GM18861 (cell line): ENCODE measurements around the gene DNAJB14.

Experiments
- ATAC-seq: cut with Tn5 transposase; IDR thresholded peaks from one replicate; pipeline ENCODE4 v1.9.1; 2021; ENCODE audit not compliant: unreplicated experiment

DNAJB14 gene

DNA sequence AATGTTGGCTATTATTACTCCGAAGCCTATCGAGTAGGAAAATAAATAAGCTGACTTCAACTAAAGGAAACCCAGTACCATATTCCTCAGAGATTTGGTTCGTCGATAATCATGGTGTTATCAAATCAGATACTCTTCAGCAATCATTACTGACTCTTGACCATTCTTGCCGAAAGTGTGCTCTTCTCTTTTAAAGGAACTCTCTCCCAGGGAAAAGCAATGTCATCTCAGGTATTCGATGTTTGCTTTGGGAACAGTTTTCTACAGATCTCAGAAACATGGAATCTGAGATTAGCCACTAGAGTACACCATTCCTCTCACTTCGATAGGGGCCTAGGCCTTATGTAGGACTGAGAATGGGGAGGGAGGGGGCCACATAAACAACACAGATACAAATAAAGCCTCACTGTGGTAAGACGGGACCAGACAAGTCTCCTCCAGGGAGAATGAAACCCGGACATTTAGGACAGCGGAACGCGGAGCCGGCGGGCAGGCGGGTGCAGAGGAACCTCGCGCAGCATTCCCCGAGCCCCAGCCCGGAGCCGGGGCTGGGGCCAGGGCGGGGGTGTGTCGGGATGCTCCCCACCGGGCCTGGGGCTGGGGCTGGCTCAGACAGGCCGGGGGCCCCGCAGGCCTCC is 581 bp downstream of the DNAJB14 start:
- no peak for ATAC-seq

DNA sequence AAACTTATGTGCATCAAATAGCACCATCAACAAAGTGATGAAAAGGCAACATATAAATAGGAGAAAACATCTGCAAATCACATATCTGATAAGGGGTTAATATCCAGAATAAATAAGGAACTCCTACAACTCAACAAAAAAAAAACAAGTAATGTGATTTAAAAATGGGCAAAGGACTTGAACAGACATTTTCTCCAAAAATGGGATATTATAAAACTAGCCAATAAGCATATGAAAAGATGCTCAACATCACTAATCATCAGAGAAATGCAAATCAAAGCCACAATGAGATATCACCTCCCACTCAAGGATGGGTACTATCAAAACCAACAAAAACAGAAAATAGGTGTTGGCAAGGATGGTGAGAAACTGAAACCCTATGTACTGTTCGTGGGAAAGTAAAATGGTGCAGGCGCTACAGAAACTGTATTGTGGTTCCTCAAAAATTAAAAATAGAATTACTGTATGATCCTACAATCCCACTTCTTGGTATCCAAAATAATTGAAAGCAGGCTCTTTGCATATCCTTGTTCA is 2.4 kb downstream of the DNAJB14 start:
- ATAC-seq, result no peak

DNA sequence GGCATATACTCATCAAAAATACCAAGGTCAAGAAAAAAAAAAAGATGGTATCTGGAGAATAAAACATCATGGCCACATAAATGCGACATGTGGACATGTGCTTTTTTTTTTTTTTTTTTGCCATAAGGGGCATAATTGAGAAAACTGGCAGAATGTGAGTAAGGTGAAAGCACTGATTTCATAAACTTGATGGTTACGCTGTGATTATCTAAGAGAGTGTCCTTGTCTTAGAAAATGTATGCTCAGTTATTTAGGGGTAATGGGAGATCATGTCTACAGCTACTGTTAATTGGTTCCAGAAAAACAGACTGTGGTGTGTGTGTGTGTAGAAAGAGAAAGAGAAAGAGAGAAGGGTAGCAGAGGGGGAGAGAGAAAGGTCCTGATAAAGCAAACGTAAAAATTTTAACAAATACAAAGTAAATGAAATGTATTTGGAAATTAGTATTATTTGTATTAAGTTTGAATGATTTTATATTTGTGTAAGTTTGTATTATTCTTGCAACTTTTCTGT is 8.1 kb downstream of the DNAJB14 start:
- ATAC-seq, result no peak

DNA sequence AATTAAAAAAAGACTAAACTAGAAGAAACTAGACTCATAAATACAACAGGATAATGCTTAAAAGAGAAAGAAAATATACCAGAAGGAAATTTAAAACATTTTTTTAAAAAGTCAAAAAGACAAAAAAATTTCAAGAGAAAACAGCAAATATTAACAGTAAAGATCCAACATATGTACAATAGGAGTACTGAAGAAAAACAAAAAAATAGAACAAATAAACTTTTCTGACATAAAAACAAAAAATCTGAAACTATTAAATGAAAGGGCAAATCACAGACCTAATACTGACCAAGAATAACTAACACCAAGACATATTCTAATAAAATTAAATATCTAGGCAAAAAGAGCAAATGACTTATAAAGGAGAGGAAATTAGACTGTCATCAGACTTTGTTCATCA is 11.5 kb downstream of the DNAJB14 start:
- no peak for ATAC-seq

DNA sequence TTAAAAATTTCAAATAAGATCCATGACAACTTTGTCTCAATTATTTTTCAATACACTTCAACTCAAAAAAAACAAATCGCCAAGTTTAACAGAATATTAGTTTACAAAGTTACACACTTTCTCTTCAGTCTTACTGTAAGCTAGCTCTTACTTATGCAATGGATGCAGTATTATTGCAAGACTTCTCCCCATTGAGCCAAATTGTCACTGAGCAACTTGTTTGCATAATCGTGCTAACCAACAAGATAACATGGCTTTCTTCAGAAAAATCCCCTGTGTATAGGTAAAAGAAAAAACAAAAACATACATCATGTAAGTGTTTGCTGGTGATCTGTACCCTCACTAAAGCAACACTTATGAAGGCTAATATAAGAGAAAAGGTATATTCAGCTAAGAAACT is 18.9 kb downstream of the DNAJB14 start:
- no peak for ATAC-seq

DNA sequence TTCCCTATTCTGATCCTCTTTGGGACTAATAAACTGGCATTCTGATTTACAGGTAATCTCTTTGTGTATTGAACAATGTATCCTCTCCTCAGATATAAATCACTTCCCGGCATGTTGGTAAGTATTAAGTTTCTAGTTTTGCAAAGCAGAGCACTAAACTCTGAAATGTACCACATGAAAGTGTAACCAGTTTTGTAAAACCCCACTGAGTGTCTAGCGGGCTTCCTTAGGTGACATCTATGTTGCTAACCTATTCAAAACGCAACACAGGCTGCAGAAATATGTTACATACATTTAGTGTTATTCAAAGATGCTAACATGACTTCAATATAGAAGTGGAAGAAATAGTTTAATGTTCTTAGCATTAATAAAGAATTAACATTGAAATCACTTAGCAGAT is 25.2 kb downstream of the DNAJB14 start:
- no peak for ATAC-seq

DNA sequence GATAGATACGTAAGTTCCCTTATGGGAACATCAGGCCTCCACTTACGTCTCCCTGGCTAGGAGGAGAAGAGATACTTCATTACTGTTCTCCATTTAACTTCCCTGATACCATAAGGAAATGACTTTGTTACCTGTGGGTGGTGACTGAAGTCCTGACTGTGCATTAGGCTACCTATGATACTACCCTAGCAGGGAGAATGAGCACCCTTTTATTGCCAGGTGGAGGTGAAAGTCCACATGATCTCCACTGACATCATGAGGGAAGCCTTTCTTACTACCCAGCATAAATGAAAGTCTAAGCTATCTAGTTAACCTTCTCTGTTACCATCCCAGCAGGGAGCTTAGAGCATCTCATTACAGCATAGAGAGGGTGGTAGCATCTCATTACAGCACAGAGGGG is 27.8 kb downstream of the DNAJB14 start:
- ATAC-seq, result no peak

DNA sequence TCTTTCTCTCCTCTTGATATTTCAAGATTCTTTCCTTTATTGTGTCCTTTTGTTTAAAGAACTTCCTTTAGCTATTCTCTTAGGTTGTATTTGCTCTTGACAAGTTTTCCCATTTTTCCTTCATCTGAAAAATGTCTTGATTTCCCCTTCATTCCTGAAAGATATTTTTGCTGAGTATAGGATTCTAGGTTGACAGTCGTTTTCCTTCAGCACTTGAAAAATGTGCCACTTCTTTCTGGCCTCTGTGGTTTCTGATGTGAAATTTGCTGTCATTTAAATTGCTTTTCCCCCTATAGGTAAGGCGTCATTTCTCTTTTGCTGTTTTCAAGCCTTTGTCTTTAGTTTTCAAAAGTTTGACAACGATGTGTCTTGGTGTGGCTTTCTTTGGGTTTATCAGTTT is 28.8 kb downstream of the DNAJB14 start:
- no peak for ATAC-seq

DNA sequence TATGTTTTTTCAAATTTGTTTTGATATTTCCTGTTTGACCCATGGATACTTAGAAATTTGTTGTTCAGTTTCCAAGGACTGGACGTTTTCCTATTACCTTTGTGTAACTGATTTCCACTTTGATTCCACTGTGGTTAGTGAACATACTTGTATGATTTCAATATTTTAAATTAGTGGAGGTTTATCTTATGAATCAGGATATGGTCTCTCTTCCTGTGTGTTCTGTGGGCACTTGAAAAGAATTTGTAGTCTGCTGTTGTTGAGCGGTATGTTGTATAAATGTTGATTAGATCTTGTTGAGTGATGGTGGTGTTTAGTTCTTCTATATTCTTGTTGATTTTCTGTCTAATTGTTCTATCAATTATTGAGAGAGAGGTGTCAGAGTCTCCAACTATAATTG is 31.0 kb downstream of the DNAJB14 start:
- no peak for ATAC-seq

DNA sequence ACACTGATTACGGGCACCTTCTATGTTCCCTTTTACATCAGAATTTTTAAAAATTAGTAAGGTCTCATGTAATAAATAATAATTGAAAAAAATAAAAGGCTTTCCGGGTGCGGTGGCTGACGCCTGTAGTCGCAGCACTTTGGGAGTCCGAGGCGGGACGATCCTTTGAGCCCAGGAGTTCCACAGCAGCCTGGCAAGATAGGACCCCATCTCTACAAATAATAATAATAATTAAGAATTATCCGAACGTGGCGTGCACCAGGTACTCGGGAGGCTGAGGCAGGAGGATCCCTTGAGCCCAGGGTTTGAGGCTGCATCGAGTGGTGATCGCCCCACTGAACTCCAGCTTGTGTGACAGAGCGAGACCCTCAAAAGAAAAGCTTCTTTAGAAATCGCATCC is 51.4 kb downstream of the DNAJB14 start:
- ATAC-seq, result no peak

DNA sequence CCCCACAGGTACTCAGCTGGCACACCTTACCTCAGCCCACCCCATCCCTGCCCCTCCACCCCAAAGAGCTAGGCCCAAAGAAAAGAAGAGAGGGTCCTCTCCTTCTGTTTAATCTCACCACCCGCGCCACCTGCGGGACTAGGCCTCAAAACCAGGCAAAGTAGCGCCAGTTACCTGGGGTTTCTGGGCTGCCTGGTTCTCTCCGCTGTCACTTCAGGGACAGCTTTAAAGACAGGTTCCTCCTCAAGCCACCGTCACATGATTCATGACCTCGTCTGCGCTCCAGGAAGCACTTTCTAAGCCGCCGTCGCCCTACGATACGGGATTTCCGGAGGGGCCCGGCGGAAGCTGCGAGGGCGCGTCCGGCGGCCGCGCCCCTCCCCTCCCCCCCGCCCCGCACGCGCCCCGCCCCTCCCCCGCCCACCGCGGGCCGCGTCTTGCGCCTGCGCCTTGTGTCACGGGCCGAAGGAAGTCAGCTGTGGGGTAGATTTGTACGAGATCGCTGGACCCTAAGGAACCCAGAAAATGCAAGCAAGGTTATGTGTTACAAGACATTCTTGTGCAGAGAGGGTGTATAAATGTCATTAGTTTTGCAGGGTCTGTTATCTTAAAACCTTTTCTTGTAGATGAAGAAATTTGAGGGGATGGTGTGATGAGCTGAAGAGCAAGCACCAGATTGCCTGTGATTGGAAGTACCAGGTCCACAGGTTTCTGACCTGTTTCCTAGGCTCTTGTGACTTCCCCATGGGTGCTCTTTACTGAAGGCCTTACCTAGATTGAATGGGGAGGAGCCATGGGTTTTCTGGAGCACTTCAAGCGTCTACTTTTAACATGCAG is 52.0 kb downstream of the DNAJB14 start, which contains the start of gene LAMTOR3:
Gene LAMTOR3 (minus strand): TSS at position 267 of the 837 bp plus-strand sequence. CDS start 464 bp downstream, outside the sequence.
- peak; percentile 99 for ATAC-seq

DNA sequence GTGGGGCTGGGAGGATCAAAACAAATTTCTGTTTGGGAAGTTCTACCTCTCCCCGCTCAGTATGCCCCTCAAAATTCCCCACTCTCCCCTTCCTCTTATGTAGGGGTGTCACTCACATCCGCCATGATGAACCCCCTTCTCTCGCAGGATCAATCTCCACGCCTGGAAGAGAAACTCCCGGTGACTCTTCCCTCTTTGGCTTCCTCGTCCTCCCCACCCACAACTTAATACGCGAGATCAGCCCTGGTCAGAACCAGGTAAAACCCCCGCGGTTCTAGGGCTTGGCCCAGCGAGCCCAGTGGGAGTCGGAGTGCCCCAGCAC is 52.6 kb downstream of the DNAJB14 start:
- ATAC-seq, result no peak

DNA sequence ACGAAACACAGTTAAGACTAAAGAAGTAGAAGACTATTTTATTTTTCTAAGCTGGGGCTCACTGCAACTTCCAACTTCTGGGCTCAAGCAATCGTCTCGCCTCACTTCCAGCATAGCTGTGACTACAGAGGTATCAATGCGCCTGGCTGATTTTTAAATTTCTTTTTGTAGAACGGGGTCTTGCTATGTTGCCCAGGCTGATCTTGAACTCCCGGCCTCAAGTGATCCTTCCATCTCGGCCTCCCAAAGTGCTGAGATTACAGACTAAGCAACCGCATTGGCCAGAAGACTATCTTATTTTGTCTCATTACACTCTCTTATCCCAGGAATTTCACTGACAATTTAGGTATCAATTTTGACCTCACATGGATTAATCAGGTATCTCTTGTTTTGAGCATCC is 53.4 kb downstream of the DNAJB14 start:
- no peak for ATAC-seq

DNA sequence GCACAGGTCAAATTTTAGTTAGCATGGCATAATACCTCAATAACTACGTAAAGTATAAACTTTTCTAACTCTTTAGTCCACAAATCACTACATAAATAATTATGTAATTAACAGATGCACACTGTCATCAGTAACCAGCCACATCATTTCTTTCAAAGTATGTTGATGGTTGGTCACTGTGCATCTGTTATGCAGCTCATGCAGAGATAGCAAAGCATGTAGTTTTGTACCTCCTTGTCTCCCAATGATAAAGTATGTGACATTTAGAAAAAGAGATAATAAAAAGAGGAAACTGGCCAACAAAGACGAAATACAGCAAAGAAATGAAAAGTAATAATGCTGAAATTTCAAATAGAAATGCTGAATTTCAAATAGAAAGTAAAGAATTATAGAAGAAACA is 55.1 kb downstream of the DNAJB14 start:
- no peak for ATAC-seq

DNA sequence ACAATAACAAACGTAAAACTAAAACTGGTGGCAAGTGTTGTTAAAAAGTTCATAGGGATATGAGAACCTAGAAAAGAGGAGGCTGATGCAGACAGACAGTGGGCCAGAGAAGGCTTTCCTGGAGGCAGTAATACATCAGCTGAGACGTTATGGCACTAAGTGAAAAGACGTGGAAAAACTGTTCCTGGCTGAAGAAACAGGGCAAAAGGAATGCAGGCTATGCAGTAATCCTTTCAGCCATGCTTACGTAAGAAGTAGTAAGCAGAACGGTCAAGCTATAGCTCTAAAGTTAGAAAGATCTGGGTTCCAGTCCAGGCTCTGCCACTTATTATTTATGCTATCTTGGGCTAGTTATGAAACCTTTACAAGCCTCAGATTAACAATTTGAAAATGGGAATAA is 58.6 kb downstream of the DNAJB14 start:
- ATAC-seq, result no peak

DNA sequence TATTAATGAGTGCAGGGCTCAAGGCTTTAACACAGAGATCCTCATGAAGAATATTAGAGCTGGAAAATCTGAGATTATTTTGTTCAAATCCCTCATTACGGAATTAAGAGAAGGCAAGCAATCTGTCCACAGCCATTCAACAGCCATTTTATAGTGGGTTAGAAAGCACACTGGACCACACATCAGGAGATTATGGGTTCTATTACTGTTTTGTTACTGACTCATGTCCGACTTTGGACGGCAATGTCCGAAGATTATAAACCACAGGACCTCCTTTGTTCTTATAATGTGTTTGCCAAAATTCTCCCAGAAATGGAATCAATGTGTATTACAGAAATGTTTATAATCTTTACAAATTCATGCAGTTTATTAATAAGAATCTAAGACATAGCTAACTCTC is 60.3 kb downstream of the DNAJB14 start:
- no peak for ATAC-seq

DNA sequence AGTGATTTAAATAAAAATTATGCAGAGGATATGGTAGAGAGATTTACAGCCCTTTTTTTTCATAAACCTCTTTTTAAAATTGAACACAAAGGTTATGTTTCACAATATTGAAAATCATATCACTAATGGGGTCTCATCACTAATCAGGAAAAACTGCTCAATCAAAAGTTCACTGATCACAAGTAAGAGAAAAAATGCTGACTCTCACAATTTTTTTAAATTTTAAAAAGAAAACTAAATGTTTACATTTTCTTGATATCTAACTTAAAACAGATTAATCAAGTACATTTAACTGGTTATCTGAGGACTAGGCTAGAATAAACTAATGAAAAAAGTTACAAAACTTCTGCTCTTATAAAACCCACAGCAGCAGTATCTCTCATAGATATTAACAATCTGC is 60.7 kb downstream of the DNAJB14 start:
- no peak for ATAC-seq

DNA sequence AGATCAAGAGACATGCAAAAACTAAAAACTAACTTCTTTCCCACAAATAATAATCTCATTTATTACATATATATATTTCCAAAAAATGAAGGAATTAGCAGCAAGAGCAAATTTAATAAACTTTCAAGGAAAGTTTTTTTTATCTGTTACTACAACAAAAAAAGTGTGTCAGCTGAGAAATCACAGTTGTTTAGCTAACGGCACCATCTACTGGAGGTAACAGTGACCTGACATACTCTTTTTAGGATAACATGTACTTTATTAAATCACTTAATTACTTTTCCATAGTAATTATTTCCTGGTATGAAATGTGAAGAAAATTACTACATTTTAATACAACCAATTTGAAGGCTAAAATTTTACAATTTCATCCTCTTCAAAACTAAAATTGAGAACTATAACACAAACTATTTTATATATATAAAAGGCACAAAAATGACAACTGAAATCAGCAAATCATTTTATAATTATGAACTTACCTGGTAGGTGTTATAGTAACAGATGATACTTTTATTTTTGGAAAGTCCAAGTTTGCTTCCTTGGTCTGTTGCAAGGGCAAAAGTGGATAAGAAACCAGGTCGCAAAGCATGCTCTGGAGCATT is 61.3 kb downstream of the DNAJB14 start:
- ATAC-seq, result peak; percentile 64

DNA sequence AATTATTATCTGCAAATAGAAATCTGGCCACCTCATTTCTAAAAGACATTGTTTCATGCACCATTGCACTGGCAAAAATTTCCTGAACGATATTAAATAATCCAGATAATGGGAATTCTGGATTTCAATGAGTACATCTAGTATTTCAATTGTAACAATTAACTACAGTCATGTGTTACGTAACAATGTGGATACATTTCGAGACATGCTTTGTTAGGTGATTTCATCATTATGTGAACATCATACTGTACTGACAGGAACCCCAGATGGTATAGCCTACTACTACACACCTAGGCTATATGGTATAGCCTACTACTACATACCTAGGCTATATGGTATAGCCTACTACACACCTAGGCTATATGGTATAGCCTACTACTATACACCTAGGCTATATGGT is 67.0 kb downstream of the DNAJB14 start:
- ATAC-seq, result no peak

DNA sequence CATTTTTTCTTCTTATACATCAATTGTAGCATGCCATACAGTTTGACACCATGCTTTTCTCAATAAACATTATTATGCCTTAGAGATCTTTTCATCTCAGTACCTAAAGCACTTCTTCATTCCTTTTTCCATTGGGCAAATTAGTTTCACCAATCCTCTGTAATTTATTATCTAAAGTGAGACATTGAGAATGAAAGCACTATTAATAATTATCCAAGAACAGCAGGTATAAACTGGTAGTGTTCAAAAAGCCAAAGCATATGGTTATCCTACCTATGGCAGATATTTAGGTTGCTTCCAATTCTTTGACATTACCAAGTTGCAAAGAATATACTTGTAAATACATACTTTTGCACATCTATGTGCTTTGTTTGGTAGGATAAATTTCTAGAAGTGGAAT is 67.8 kb downstream of the DNAJB14 start:
- peak; percentile 39 for ATAC-seq

DNA sequence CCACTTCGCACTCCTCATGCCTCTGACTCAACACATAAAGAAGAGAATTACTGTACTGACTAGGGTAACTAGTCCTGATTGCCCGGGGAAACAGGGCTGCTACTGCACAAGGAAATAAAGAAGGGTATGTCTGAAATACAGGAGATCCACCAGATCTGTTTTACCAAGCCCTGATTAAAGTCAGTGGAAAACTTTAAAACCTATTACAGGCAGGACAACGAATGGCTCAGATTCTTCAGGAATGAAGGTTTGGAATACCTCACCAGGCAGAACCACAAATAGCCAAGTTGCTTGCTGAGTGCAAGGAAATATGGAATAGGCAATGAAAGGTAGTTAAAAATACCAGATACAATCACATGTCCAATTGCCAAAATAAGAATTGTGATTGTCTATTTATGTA is 69.5 kb downstream of the DNAJB14 start:
- no peak for ATAC-seq

DNA sequence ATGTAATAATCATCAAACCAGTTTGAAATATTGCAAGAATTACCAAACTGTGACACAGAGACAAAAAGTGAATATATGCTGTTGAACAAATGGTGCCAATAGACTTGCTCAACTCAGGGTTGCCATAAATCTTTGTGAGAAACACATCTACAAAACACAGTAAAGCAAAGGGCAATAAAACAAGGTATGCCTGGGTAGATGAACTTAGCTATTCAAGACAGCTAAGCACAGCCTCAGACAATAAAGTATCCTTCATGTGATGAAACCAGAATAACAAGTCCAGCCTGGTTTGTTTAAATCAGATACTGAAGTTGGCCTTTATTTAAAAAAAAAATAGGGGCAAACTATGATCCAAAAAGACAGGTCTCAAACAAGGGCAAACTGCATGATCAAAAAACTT is 71.3 kb downstream of the DNAJB14 start:
- no peak for ATAC-seq
